HepG2 (cell line): ENCODE results near the gene NATD1.

ENCODE experiments used
- BORCS8-MEF2B ChIP-seq: sonication (generic); formaldehyde crosslinking; IDR thresholded peaks from 2 replicates; pipeline ENCODE4 v1.8.0; 2022; ENCODE audit warnings: mild to moderate bottlenecking, missing genetic modification reagents
- MTA1 ChIP-seq: sonication (generic); formaldehyde crosslinking; IDR thresholded peaks from 2 replicates; pipeline ENCODE4 v1.4.0; 2020; ENCODE audit warnings: missing genetic modification reagents, mild to moderate bottlenecking, borderline replicate concordance
- MYC ChIP-seq: sonication (generic); formaldehyde crosslinking; IDR thresholded peaks from 2 replicates; pipeline ENCODE4 v1.9.0; 2021; ENCODE audit warnings: missing genetic modification reagents, borderline replicate concordance
- NCOA2 ChIP-seq: sonication (generic); formaldehyde crosslinking; IDR thresholded peaks from 2 replicates; pipeline ENCODE4 v1.8.0; 2022; ENCODE audit warnings: inconsistent platforms
- POLR2A ChIP-seq, 2 experiments: IDR thresholded peaks; 2 replicates each; pipeline ENCODE4 v1.6.1; 2011; ENCODE audit warnings: low read depth in 2 of 2, low read length in 2 of 2, mild to moderate bottlenecking in 1 of 2, moderate library complexity in 1 of 2; ENCODE audit not compliant: insufficient read depth in 1 of 2
- USF2 ChIP-seq, 2 experiments: sonication (generic) in 1 of 2; formaldehyde crosslinking in 1 of 2; IDR thresholded peaks; 2 replicates each; pipeline versions ENCODE4 v1.5.1 to v1.6.1; 2011 to 2020; ENCODE audit warnings: borderline replicate concordance in 1 of 2, low read depth in 1 of 2, low read length in 1 of 2, mild to moderate bottlenecking in 1 of 2, missing genetic modification reagents in 1 of 2, moderate library complexity in 1 of 2
- ZNF205 ChIP-seq: IDR thresholded peaks from 2 replicates; pipeline ENCODE4 v1.6.1; 2018; ENCODE audit warnings: missing biosample characterization, missing genetic modification reagents
- ZNF678 ChIP-seq: sonication (generic); formaldehyde crosslinking; IDR thresholded peaks from 2 replicates; pipeline ENCODE4 v1.4.0; 2020; ENCODE audit warnings: mild to moderate bottlenecking, missing genetic modification reagents

DNA sequence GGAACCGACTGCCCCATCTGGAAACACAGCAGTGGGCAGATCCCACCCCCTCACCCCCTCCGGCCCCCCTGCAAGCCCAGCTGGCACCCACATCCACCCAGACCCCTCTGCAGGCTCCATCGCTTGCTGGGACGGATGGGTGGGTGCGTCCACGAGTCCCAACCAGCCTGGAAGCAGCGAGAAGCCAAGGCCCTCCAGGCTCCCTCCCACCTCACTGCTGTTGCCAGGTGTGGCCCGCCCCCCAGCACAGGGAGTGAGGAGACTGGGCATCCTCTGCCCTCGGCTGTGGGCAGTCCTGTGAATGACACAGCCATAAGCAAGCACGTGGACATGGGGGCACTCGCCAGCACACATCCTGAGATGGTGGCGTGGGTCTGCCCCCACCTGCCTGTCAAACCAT is 50.7 kb downstream of the NATD1 start:
- TF ChIP-seq MTA1 = no peak
- no peak for TF ChIP-seq NCOA2
- no peak for TF ChIP-seq ZNF205 (CRISPR knock-in tag)
- TF ChIP-seq USF2 (IDR thresholded peaks at IDR 0.05; ENCODE audit: low read depth, low read length) = no peak
- TF ChIP-seq USF2 (CRISPR knock-in tag; IDR thresholded peaks at IDR 0.05; ENCODE audit: borderline replicate concordance) = no peak
- no peak for TF ChIP-seq BORCS8-MEF2B
- no peak for TF ChIP-seq ZNF678 (CRISPR knock-in tag)
- TF ChIP-seq MYC (CRISPR knock-in tag) = no peak
- no peak for TF ChIP-seq POLR2A (IDR thresholded peaks at IDR 0.05; ENCODE audit: insufficient read depth in 1 of 2, low read depth in 2 of 2, low read length in 2 of 2)
